Colon (tissue), 2 donors: Measurements from ENCODE around the gene SHFL.

ENCODE experiments used
- FAIRE-seq: peaks from 2 replicates; lab custom pipeline; 2012; peaks lifted over from hg19 to GRCh38; lab: Jason Lieb, UNC
- donor health status: control.
- donor health status: control.

Gene SHFL

DNA sequence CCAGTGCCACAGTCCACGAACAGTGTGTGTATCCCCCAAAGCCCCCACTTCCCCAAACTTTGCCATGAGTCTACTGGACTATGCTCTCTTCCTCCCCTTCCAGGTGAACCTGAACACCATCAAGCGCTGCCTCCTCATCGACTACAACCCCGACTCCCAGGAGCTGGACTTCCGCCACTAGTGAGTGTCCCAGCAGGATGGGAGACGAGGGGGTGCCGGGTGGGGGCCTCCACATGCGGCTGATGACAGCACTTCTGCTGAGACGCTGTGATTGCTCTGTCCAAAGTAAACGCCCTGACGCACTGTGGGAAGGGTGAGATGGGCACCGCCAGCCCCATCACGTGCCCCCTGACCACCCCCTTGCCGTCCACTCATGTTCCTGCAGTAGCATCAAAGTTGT lies 23.4 kb downstream of the SHFL start:
- no peak for FAIRE-seq

DNA sequence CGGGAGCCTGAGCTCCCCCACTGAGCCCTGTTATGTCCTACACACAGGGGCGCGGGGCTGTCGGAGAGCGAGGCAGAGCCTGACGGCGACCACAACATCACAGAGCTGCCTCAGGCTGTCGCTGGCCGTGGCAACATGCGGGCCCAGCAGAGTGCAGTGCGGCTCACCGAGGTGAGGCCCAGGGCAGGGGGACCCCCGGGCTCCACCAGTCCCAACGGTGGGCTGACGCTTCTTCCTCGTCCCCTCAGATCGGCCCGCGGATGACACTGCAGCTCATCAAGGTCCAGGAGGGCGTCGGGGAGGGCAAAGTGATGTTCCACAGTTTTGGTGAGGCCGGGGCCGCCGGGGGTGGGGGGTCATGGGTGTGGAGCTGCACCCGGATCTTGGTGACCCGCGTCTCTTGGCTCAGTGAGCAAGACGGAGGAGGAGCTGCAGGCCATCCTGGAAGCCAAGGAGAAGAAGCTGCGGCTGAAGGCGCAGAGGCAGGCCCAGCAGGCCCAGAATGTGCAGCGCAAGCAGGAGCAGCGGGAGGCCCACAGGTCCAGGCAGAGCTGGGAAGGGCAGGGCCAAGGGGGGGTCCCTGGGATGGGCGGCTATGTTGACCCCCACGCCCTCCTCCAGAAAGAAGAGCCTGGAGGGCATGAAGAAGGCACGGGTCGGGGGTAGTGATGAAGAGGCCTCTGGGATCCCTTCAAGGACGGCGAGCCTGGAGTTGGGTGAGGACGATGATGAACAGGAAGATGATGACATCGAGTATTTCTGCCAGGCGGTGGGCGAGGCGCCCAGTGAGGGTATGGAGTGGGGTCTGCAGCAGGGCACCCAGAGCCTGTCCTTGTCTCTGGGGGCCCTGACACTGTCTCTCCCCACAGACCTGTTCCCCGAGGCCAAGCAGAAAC lies 24.2 kb downstream of the SHFL start:
- no peak for FAIRE-seq

- no peak for FAIRE-seq
Observed at GRCh38 chr19:10110972-10111317, 24.8 kb downstream of the SHFL start.

- no peak for FAIRE-seq
Observed at GRCh38 chr19:10111405-10111811, 25.3 kb downstream of the SHFL start, which contains the start of gene P2RY11. Gene P2RY11 (plus strand): TSS chr19:10111693. CDS start chr19:10111722, 29 bp downstream.

GRCh38 chr19:10112037-10112761 lies 26.1 kb downstream of the SHFL start:
- no peak for FAIRE-seq

DNA sequence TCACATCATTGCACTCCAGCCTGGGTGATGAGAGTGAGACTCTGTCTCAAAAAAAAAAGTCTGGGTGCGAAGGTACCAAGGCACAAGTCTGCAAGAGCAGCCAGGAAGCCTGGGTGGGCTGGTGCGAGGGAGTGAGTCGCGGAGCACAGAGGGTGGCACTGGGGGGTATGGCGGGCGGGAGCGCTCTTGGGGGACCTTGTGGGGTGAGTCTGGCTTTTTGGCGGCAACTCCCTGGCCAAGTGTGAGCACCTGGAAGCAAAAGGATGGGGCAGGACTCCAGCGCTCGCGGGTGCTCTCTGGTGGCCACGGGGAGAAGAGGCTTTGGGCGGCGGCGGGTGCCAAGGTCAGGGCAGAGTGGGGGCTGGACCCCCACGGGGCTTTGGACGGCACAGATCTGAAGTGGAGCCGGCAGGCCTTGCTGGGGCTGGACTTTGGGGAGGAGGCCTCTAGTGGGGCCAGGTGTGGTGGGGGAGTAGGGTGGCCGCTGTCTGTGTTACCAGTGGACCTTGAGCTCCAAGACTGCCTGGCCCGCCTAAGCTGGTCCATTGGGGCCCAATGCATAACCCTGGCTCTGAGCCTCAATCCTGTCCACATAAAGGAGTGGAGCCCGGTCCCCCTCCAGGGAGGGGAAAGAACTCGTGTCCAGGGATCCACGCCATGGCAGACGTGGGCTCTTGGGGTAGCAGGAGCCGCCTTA lies 26.9 kb downstream of the SHFL start:
- no peak for FAIRE-seq

DNA sequence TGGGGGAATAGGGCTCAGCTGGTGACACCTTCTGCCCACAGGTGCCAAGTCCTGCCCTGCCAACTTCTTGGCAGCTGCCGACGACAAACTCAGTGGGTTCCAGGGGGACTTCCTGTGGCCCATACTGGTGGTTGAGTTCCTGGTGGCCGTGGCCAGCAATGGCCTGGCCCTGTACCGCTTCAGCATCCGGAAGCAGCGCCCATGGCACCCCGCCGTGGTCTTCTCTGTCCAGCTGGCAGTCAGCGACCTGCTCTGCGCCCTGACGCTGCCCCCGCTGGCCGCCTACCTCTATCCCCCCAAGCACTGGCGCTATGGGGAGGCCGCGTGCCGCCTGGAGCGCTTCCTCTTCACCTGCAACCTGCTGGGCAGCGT lies 27.5 kb downstream of the SHFL start:
- FAIRE-seq = no peak

GRCh38 chr19:10113964-10114650 lies 28.0 kb downstream of the SHFL start:
- FAIRE-seq = no peak

- no peak for FAIRE-seq
Observed at GRCh38 chr19:10114651-10115391, 28.7 kb downstream of the SHFL start.

- FAIRE-seq = no peak
Observed at GRCh38 chr19:10115392-10116084, 29.4 kb downstream of the SHFL start.

- FAIRE-seq = no peak
Observed at GRCh38 chr19:10116085-10116865, 30.2 kb downstream of the SHFL start.

DNA sequence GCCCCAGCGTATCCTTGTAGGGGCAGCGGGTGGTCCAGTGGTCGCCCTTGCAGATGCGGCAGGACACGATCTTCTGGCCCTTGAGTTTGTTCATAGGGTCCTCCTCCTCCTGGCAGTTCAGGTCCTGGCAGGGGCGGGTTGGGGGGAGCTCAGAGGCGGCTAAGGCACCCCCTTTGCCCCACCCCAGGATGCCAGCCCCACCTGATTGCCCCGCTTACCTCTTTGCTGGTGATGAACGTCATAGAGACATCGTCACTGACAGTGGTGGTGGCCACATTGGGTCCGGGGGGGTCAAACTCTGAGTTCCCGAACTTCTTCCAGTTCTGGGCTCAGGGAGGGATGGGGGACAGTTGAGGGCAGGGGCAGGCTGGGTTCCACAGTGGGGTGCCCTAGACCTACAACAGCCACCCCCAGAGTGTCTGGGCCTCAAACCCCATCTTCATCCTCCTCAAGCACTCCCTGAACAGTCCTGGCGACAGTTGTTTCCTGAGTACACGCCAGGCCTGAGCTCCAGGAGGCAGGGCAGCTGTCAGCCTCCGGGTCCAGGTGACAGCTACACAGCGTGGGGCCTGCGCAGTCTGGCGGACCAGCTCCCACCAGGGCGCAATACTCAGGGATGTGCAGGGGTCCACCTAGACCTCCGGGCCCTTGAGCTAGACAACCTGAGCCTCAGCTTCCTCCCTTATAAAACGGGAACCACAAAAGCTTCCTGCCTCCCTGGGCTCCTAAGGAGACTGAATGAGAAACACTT lies 30.9 kb downstream of the SHFL start:
- FAIRE-seq = no peak

DNA sequence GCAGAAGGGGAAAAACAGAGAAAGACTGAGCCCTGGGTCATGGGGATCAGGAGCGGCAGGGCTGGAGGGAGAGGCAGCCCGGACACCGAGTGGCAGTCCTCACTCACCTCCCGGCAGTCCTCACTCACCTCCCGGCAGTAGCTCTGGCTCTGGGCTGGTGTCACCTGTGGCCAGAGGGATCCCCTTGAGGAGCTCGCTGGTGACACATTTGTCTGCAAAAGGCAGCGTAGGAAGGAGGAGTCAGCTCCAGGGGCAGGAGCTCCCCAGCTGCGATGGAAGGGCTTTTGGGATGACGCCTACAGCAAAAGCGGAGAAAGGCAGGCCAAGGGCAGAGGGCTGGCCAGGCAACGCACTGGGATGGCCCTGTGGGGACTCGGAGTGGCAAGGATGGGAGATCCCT lies 32.8 kb downstream of the SHFL start:
- FAIRE-seq = no peak

GRCh38 chr19:10120538-10121189 lies 34.5 kb downstream of the SHFL start:
- no peak for FAIRE-seq

DNA sequence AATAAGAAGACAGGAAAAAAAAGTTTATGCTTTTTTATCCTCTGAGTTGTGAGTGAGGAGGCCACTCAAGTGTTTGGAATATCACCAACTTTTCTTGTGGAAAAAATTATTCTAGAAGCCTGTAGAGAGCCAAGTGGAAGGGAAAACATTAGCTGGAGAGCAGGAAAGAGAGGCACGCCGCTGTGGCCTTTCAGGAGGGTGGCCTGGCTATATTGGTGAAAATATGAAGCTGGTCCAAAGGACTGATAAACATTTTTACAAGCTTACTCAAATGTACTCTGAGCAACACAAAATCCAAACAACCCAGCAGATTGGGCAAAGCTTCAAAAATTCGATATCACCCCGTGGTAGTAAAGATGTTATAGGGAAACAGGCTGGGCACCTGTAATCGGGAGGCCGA lies 35.9 kb downstream of the SHFL start:
- FAIRE-seq = no peak

DNA sequence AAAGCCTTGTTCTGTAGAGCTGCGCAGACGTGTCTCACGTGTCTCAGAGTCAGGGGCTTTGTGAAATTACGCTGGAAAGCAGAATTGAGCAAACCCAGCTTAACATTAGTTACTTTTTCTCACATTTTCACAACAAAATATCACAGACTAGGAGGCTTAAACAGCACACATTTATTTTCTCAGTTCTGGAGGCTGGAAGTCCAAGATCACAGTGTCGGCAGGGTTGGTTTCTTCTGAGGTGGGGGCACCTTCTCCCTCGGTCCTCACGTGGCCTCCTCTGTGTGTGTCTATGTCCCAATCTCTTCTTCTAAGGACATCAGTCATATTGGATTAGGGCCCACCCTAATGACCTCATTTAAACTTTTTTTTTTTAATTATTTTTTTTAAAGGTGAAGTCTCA lies 38.3 kb downstream of the SHFL start:
- no peak for FAIRE-seq

DNA sequence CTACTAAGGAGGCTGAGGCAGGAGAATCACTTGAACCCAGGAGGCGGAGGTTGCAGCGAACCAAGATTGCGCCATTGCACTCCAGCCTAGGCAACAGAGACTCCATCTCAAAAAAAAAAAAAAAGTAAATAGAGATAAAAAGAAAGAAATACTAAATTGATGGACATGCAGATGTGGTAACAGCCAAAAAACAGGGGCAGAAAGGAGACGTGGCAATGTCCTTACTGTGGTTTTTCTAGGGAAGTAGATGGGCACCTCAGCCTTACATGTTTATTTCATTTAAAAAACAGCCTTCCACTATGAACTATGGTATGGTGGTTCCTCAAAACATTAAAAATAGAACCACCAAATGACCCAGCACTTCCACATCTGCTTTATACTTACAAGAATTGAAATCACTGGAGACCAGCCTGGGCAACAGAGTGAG lies 40.1 kb downstream of the SHFL start:
- FAIRE-seq = no peak

DNA sequence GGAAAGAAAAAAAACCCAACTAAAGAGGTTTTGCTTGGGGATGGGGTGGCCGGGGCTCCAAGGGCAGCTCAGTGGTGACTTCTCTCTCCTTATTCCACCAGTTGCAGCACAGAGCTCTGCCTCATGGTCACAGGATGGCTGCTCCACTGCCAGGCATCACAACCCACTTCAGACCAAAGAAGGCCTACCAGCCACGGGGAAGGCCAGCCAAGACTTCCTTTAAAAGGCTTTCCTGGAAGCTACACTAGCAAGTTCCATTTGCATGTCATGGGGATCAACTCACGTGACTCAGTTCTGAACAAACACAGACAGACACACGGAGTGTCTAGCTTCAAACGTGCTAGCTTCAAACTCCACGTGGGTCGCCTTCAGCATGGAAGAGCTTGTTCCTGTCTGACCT lies 46.8 kb downstream of the SHFL start:
- no peak for FAIRE-seq

- FAIRE-seq = no peak
Observed at GRCh38 chr19:10133596-10133995, 47.5 kb downstream of the SHFL start.
